SK-N-SH treated with all-trans-retinoic acid at 6 μM for 48 hours (cell line): ENCODE measurements around the gene XPC.

ENCODE experiments used
- ATAC-seq: fragments of 200-7000 bp; cut with Tn5 transposase; 3 replicates; pipeline ENCODE4 v1.9.1; 2020; ENCODE audit warnings: mild to moderate bottlenecking, moderate library complexity
- ARNTL ChIP-seq: fragments of 450-650 bp; formaldehyde crosslinking; IDR thresholded peaks from 2 replicates; pipeline ENCODE4 v1.5.0; 2020; ENCODE audit warnings: low read depth, mild to moderate bottlenecking, moderate library complexity, borderline replicate concordance
- BACH2 ChIP-seq: fragments of 250-450 bp; sonication (Bioruptor Pico); IDR thresholded peaks from 2 replicates; pipeline ENCODE4 v1.9.0; 2021; ENCODE audit warnings: mild to moderate bottlenecking, borderline replicate concordance
- CREB5 ChIP-seq: fragments of 250-450 bp; sonication (Bioruptor Pico); IDR thresholded peaks from 2 replicates; pipeline ENCODE4 v1.5.1; 2020; ENCODE audit warnings: low read depth, mild to moderate bottlenecking, moderate library complexity
- CSDC2 ChIP-seq: fragments of 250-450 bp; sonication (Bioruptor Pico); IDR thresholded peaks from 2 replicates; pipeline ENCODE4 v1.5.0; 2020; ENCODE audit warnings: mild to moderate bottlenecking, moderate library complexity
- CSRNP3 ChIP-seq: fragments of 250-450 bp; sonication (Bioruptor Pico); IDR thresholded peaks from 2 replicates; pipeline ENCODE4 v1.5.1; 2021; ENCODE audit warnings: mild to moderate bottlenecking, moderate library complexity
- ESRRG ChIP-seq: fragments of 250-450 bp; sonication (Bioruptor Pico); IDR thresholded peaks from 2 replicates; pipeline ENCODE4 v1.6.1; 2021; ENCODE audit warnings: mild to moderate bottlenecking
- GLIS3 ChIP-seq: fragments of 250-450 bp; sonication (Bioruptor Pico); IDR thresholded peaks from 2 replicates; pipeline ENCODE4 v1.5.0; 2020; ENCODE audit warnings: mild to moderate bottlenecking, moderate library complexity
- ISL1 ChIP-seq: fragments of 250-450 bp; sonication (Bioruptor Pico); IDR thresholded peaks from 2 replicates; pipeline ENCODE4 v2.1.2; 2022; ENCODE audit warnings: mild to moderate bottlenecking, moderate library complexity
- OSR1 ChIP-seq: fragments of 250-450 bp; sonication (Bioruptor Pico); IDR thresholded peaks from 2 replicates; pipeline ENCODE4 v1.8.0; 2022; ENCODE audit warnings: moderate library complexity, mild to moderate bottlenecking, inconsistent platforms
- PATZ1 ChIP-seq: fragments of 250-450 bp; sonication (Bioruptor Pico); IDR thresholded peaks from 2 replicates; pipeline ENCODE4 v1.8.0; 2020; ENCODE audit warnings: mild to moderate bottlenecking, moderate library complexity, borderline replicate concordance
- PPARA ChIP-seq: fragments of 250-450 bp; sonication (Bioruptor Pico); IDR thresholded peaks from 2 replicates; pipeline ENCODE4 v1.5.0; 2020; ENCODE audit warnings: mild to moderate bottlenecking, borderline replicate concordance
- RARB ChIP-seq: fragments of 250-450 bp; sonication (Bioruptor Pico); IDR thresholded peaks from 2 replicates; pipeline ENCODE4 v1.8.0; 2021; ENCODE audit warnings: mild to moderate bottlenecking, moderate library complexity
- SNAI2 ChIP-seq: fragments of 250-450 bp; sonication (Bioruptor Pico); IDR thresholded peaks from 2 replicates; pipeline ENCODE4 v1.5.0; 2020; ENCODE audit warnings: mild to moderate bottlenecking, moderate library complexity
- TCF4 ChIP-seq: fragments of 250-450 bp; sonication (Bioruptor Pico); IDR thresholded peaks from 2 replicates; pipeline ENCODE4 v1.8.0; 2021; ENCODE audit warnings: mild to moderate bottlenecking, moderate library complexity, borderline replicate concordance
- TOX ChIP-seq: fragments of 250-450 bp; sonication (Bioruptor Pico); IDR thresholded peaks from 2 replicates; pipeline ENCODE4 v1.8.0; 2021; ENCODE audit warnings: mild to moderate bottlenecking, moderate library complexity, borderline replicate concordance
- TSHZ2 ChIP-seq: fragments of 250-450 bp; sonication (Bioruptor Pico); IDR thresholded peaks from 2 replicates; pipeline ENCODE4 v1.5.0; 2020; ENCODE audit warnings: mild to moderate bottlenecking, moderate library complexity
- ZC3H10 ChIP-seq: fragments of 250-450 bp; sonication (Bioruptor Pico); IDR thresholded peaks from 2 replicates; pipeline ENCODE4 v1.5.1; 2021; ENCODE audit warnings: mild to moderate bottlenecking, moderate library complexity
- ZFP3 ChIP-seq: fragments of 250-450 bp; sonication (Bioruptor Pico); IDR thresholded peaks from 2 replicates; pipeline ENCODE4 v1.5.0; 2020; ENCODE audit warnings: mild to moderate bottlenecking, moderate library complexity
- ZFP30 ChIP-seq: fragments of 450-650 bp; formaldehyde crosslinking; IDR thresholded peaks from 2 replicates; pipeline ENCODE4 v1.5.0; 2022; ENCODE audit warnings: mild to moderate bottlenecking, moderate library complexity
- ZNF565 ChIP-seq: fragments of 450-650 bp; formaldehyde crosslinking; conservative IDR thresholded peaks from 2 replicates; pipeline ENCODE4 v1.5.0; 2020; ENCODE audit warnings: low read depth, mild to moderate bottlenecking, moderate library complexity
- ZNF70 ChIP-seq: fragments of 450-650 bp; formaldehyde crosslinking; IDR thresholded peaks from 2 replicates; pipeline ENCODE4 v1.5.0; 2020; ENCODE audit warnings: mild to moderate bottlenecking, moderate library complexity
- ZNF8 ChIP-seq: fragments of 450-650 bp; formaldehyde crosslinking; IDR thresholded peaks from 2 replicates; pipeline ENCODE4 v1.5.0; 2020; ENCODE audit warnings: mild to moderate bottlenecking, moderate library complexity

Gene XPC

GRCh38 chr3:14133188-14133800, 45.1 kb downstream of the XPC start:
- no peak for TF ChIP-seq SNAI2
- TF ChIP-seq ESRRG (CRISPR knock-in tag), result no peak
- TF ChIP-seq GLIS3 (CRISPR knock-in tag), result no peak
- no peak for TF ChIP-seq PATZ1 (CRISPR knock-in tag)
- no peak for TF ChIP-seq TCF4 (CRISPR knock-in tag)
- TF ChIP-seq TOX (CRISPR knock-in tag), result no peak
- TF ChIP-seq ZC3H10 (CRISPR knock-in tag), result no peak
- TF ChIP-seq OSR1 (CRISPR knock-in tag), result no peak
- TF ChIP-seq ZFP3 (CRISPR knock-in tag), result no peak
- TF ChIP-seq ZNF8, result no peak
- no peak for TF ChIP-seq CSRNP3 (CRISPR knock-in tag)
- no peak for TF ChIP-seq CSDC2 (CRISPR knock-in tag)
- no peak for TF ChIP-seq RARB (CRISPR knock-in tag)
- no peak for TF ChIP-seq BACH2 (CRISPR knock-in tag)
- no peak for TF ChIP-seq ZNF70 (CRISPR knock-in tag)
- no peak for TF ChIP-seq PPARA (CRISPR knock-in tag)

GRCh38 chr3:14132689-14133088, 45.7 kb downstream of the XPC start:
- no peak for ATAC-seq
- TF ChIP-seq GLIS3 (CRISPR knock-in tag), result no peak
- no peak for TF ChIP-seq BACH2 (CRISPR knock-in tag)
- TF ChIP-seq PATZ1 (CRISPR knock-in tag), result no peak
- TF ChIP-seq OSR1 (CRISPR knock-in tag), result no peak
- no peak for TF ChIP-seq SNAI2
- no peak for TF ChIP-seq ZFP3 (CRISPR knock-in tag)
- no peak for TF ChIP-seq PPARA (CRISPR knock-in tag)
- no peak for TF ChIP-seq CSRNP3 (CRISPR knock-in tag)
- no peak for TF ChIP-seq CSDC2 (CRISPR knock-in tag)
- no peak for TF ChIP-seq ZC3H10 (CRISPR knock-in tag)
- TF ChIP-seq TCF4 (CRISPR knock-in tag), result no peak
- TF ChIP-seq TSHZ2 (CRISPR knock-in tag), result no peak

More at GRCh38 chr3:14133188-14133800, 45.1 kb downstream of the XPC start:
- ATAC-seq, result no peak; the same call in 2 of the 3 replicates

GRCh38 chr3:14132120-14132519, 46.3 kb downstream of the XPC start:
- no peak for TF ChIP-seq CSDC2 (CRISPR knock-in tag)
- TF ChIP-seq TCF4 (CRISPR knock-in tag), result no peak
- ATAC-seq, result no peak

GRCh38 chr3:14131134-14131533, 47.3 kb downstream of the XPC start:
- ATAC-seq, result no peak
- TF ChIP-seq CSDC2 (CRISPR knock-in tag) (no peak), ZC3H10 (CRISPR knock-in tag) (no peak), ISL1 (CRISPR knock-in tag) (no peak), CREB5 (no peak), TCF4 (CRISPR knock-in tag) (no peak), BACH2 (CRISPR knock-in tag) (no peak), RARB (CRISPR knock-in tag) (no peak), ESRRG (CRISPR knock-in tag) (no peak), ARNTL (CRISPR knock-in tag) (no peak), GLIS3 (CRISPR knock-in tag) (no peak), SNAI2 (no peak), TOX (CRISPR knock-in tag) (no peak), OSR1 (CRISPR knock-in tag) (no peak), ZFP30 (CRISPR knock-in tag) (no peak), ZFP3 (CRISPR knock-in tag) (no peak), ZNF8 (no peak), ZNF565 (no peak)
